ENCODE data around the gene PCOLCE2. TPM values are rescaled to one million over a fixed set of nuclear protein-coding genes. Genes with fewer than 3 reads are reported as not detected.

Gene PCOLCE2
- total and polyA plus RNA-seq, 2 donors (not counting 3 experiments of a cell fraction or from before 2014, with no cell fraction given), result not detected

GRCh38 chr3:142889212-142890014 lies 530 bp upstream of the PCOLCE2 start:
- Histone ChIP-seq H3K27ac (ENCODE audit: insufficient read depth, low read depth, low read length) (no peak overlapping the region), H3K9me3 (replicated peaks; ENCODE audit: control insufficient read depth, insufficient read depth, low read length) (no peaks in the 10 kb centered on the region), H3K36me3 (ENCODE audit: control insufficient read depth in 2 of 2, extremely low read depth in 1 of 2, insufficient read depth in 2 of 2, low read length in 2 of 2) (no peaks in the 10 kb centered on the region), H3K9ac (replicated peaks; ENCODE audit: extremely low read depth, insufficient read depth, low read length) (no peak overlapping the region), H3K27me3 (ENCODE audit: control insufficient read depth in 2 of 2, insufficient read depth in 2 of 2, low read length in 2 of 2) (peaks cover 29 to 46% of the 10 kb centered on the region in 2 experiments), H3K9me1 (replicated peaks; ENCODE audit: control insufficient read depth, extremely low read depth, insufficient read depth, low read length) (no peaks in the 10 kb centered on the region), H4K20me1 (replicated peaks; ENCODE audit: control insufficient read depth, extremely low read depth, insufficient read depth, low read length) (no peaks in the 10 kb centered on the region), H2AFZ (ENCODE audit: low read depth, low read length) (peak overlapping the region; percentile 88), H3K4me2 (ENCODE audit: insufficient read depth, low read length) (peak overlapping the region; percentile 78), H3K4me1 (ENCODE audit: control insufficient read depth, extremely low read depth, insufficient read depth, low read length) (peaks cover 8% of the 10 kb centered on the region), H3K79me2 (ENCODE audit: control insufficient read depth, insufficient read depth, low read length) (no peaks in the 10 kb centered on the region), H3K4me3 (replicated peaks in 1 of 3; ENCODE audit: insufficient read depth in 1 of 3, low read depth in 1 of 3, low read length in 3 of 3) (peak overlapping the region; percentile 25 to 64 (median 40))
- peak; percentile 44 for FAIRE-seq
- DNase-seq (ENCODE audit: low read depth, low spot score), result peak; percentile 3
- POLR2A ChIA-PET, result no interaction called here
- dilution Hi-C loops (cut with MboI; ENCODE audit: extremely low pct_ligation_motif_present, low sequenced_read_pairs) (no loop called here), intact Hi-C loops (cut with micrococcal nuclease) (loop anchor here (5.0 kb wide), 1 partner anchor 73 kb away; the partner anchor contains the start of gene PAQR9)
- BruUV-seq (replicated peaks), result no TSS peak
- CTCF ChIA-PET, result interaction anchor here (1.0 kb wide), 1 partner anchor 45 kb away, joined by 3 read pairs; no protein-coding TSS in a partner anchor
- TF ChIP-seq FOS (IDR thresholded peaks at IDR 0.05; ENCODE audit: borderline replicate concordance, insufficient read depth, low read length) (no peak), JUN (IDR thresholded peaks at IDR 0.05; ENCODE audit: borderline replicate concordance, insufficient read depth, insufficient read length, low read depth) (no peak), MAX (IDR thresholded peaks at IDR 0.05; ENCODE audit: insufficient read depth, insufficient read length) (no peak), POLR2AphosphoS5 (IDR thresholded peaks at IDR 0.05; ENCODE audit: insufficient read depth, low read depth, low read length) (no peak)
- TF ChIP-seq, protein P1, sequence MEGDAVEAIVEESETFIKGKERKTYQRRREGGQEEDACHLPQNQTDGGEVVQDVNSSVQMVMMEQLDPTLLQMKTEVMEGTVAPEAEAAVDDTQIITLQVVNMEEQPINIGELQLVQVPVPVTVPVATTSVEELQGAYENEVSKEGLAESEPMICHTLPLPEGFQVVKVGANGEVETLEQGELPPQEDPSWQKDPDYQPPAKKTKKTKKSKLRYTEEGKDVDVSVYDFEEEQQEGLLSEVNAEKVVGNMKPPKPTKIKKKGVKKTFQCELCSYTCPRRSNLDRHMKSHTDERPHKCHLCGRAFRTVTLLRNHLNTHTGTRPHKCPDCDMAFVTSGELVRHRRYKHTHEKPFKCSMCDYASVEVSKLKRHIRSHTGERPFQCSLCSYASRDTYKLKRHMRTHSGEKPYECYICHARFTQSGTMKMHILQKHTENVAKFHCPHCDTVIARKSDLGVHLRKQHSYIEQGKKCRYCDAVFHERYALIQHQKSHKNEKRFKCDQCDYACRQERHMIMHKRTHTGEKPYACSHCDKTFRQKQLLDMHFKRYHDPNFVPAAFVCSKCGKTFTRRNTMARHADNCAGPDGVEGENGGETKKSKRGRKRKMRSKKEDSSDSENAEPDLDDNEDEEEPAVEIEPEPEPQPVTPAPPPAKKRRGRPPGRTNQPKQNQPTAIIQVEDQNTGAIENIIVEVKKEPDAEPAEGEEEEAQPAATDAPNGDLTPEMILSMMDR (IDR thresholded peaks at IDR 0.05; ENCODE audit: extremely low read depth in 1 of 2, insufficient read depth in 1 of 2, low read depth in 1 of 2, low read length in 2 of 2), result no peak

All from endothelial cell of umbilical vein (primary cell).